DMS79 (cell line): ENCODE results near the gene MGME1.

Experiments
- DNase-seq: peaks from one replicate; lab custom pipeline; 2025; lab: John Stamatoyannopoulos, UW

Gene MGME1

DNA sequence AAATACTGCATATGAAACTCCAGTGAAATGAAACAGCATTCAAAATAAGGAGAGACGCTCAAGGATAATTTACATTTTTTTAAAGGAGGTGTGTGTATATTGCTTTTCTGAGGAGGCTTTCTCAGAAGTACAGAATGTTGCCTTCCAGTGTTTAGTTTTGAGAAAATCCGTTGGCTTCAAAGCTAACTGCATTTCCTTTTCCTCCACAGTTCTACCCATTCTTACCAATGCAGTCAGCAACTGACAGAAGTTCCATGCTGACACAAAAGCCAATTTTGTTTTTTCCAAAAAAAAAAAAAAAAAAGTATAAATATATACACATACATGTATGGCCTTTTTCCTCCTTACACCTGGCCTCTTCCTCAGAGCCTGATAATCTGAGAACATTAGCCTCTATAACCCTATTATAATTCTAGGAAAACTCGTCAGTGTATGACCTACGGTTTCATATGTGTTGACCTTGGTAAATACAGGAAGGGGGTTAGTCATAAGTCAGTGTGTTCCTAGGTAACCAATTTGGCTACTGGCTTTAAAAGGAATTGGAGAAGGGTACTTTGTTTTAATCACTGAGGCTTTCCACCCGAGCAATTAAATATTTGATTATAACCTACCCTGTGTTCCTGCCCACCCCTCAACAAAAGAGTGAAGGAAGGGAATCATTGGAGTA is 24.2 kb downstream of the MGME1 start:
- no peak for DNase-seq

- no peak for DNase-seq
These were observed 24.7 kb downstream of the MGME1 start for GRCh38 chr20:17993546-17993945.

DNA sequence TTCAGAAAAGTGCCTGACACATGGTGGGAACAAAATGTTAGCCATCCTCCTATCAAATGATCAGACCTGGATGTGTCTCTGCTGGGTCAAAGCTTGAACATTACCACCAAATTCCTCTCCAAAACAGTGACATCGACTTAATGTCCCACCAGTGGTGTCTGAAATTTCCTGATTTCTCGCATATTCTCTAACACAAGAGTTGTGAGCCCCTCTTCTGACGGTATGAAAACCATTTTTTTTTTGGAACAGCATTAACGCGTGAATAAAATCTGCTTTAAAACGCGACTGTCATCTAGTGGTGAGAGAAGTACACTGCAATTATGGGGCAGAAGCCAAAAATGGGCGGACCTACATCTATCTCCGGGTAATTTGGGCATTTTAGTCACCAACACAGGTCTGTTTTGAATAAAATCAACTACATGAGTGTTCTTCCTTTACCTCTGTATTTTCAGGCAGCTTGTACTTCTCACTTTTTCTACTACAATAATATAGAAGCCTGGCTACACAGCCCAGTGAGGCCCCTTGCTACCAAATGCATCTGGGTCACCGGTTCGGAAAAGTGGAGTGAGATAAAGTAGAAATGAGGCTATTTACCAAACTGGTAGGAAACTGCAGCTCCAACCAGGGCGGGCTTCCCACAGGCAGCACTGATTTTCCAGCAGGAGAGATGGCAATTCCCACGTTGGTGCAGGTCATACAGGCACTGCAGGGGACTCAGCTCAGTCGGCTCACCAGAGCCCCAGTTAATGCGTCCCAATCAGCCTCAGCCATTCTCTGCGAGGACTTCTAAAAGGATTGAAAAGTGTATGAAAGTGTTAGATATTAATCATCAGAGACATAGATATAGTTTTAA is 27.4 kb downstream of the MGME1 start:
- no peak for DNase-seq

DNA sequence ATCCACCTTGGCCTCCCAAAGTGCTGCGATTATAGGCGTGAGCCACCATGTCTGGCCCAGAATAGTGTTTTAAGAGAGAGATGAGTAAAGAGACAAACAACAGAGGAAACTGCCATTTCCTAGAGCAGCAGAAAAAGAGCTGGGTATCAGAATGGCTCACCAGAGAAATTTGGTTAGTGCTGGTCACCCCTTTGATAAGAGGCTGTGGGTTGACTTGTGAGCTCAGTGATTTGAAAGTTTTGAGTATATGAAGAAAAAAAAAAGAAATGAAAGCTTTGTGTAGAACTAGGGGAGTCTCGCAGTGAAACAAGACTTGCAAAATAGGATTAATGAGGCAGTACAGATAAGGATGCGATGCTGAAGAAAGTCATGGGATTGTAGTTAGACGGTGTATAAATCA is 29.6 kb downstream of the MGME1 start:
- DNase-seq, result no peak

DNA sequence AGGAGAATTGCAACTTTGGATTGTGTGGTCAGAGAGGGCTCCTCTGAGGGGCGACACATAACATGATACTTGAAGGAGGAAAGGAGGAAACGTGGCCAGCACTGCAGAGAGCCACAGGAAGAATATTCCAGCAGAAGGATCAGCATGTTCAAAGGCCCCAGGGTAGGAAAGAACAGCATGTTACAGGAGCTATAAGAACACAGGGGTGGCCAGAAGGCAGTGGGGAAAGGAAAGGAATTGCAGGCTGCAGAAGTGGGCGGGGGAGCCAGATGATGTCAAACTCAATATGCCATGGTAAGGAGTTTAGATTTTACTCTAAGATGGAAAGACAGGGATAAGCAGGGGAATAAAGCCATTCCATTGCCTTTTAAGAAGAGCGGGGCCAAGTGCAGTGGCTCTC is 30.7 kb downstream of the MGME1 start:
- no peak for DNase-seq

DNA sequence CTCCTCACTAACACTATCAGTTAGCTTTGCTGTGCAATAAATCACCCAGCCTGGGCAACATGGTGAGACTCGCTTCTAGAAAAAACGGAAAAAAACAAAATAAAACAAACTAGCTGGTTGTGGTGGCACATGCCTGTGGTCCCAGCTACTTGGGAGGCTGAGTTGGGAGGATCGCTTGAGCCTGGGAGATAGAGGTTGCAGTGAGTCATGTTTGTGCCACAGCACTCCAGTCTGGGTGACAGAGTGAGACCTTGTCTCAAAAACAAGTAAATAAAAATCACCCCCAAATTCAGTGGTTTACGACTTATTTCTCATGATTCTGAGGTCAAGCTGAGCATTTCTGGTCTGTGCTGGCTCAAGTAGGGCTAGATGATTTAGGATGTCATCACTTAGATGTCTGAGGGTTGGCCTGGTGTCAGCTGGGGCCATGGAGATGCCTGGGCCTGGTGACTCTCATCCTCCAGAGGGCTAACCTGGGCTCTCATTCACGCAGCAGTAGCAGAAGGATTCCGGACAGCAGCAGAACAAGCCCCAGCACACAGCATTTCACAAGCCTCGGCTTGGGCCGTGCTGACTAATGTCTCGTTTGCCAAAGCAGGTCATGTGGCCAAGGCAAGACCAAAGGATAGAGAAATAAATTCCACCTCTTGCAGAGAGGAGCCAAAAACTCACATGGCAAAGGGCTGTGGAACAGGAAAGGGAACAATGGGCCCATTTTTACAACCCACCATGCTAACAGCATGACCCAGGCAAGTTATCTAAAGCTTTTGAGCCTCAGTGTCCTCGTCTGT is 32.5 kb downstream of the MGME1 start:
- no peak for DNase-seq

- no peak for DNase-seq
These were observed 35.1 kb downstream of the MGME1 start for GRCh38 chr20:18003897-18004296.

GRCh38 chr20:18004384-18005031 is 35.7 kb downstream of the MGME1 start:
- no peak for DNase-seq

DNA sequence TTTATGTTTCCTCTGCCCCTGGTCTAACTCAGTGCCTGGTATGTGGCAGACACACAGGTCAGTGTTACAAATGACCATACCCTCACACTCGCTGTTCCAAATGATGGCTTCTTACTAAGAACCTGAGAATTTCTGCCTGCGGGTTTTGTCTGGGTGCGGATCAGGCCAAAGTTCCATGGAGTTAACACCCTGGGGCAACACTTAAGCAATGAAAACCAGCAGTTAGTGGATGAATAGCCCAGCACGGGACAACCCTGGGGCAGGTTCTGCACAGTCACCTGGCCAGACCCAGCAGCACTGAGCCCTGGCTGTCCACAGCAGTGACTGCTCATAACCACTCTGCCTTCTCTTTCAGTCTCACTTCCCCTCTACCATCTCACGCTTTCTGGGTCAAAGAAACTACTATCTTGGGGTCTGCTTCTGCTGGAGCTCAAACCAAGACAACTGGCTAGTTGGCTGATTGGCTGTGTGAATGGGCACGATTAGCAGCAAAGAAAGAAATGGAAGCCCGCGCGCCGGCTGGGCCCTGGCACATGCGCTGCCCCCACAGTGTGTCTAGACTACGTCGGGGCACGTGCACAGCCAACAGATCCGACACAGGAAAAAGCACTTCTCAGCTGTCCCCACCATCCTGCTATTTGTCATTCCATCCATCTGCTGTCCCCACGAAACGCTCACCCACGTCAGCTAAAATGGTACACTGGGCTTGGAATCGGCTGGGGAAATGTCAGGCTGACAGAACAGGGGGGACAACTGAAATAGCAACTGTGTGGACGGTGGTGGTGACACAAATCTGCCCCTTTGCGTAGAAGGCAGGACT is 36.6 kb downstream of the MGME1 start:
- no peak for DNase-seq

- DNase-seq, result no peak
These were observed 37.2 kb downstream of the MGME1 start for GRCh38 chr20:18005990-18006364.

DNA sequence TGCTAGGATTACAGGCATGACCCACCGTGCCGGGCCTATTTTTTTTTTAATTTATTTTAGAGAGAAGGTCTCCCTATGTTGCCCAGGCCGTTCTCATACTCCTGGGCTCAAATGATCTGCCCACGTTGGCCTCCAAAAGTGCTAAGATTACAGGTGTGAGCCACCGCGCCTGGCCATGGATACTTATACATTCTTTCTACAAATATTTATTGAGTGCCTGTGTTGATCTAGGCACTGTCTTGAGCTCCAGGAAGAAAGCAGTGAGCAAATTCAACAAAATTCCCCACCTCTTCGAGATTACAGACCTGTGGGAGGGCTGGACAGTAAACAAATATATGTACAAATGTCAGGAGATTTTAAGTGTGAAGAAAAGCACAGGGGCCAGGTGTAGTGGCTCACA is 37.9 kb downstream of the MGME1 start:
- no peak for DNase-seq

DNA sequence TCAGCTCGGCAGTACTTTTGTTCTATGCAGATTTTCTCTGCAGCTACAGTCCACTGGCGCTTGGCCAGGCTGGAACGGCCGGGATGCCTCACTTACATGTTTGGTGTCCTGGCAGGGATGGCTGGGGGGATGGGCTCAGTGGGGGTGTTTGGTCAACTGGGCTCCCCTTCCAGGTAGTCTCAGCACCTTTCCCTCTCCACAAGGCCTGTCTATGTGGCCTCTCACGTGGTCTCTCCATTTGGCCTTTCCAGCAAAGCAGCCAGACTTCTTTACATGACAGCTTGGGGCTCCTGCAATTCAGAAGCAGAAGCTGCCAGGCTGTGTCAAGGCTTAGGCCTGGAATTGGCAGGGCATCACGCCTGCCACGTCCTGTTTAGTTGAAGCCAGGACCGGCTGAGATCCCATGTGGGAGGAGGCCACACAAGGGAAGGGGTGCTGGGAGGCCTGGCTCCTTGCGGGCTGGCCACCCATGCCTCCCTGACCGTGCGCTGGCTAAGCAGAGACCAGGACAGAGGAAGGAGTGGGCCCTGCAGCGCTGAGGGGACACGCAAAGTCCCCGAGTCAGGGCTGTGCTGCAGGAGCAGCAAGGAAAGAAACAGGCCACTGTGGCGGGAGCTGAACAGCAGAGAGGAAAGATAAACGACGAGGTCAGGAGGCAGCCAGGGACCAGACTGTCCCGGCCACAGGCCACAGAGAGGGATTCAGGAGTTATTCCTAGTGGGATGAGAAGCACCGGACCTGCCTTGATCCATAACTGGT is 38.9 kb downstream of the MGME1 start:
- DNase-seq, result no peak

GRCh38 chr20:18009116-18009515 is 40.3 kb downstream of the MGME1 start:
- DNase-seq, result no peak

GRCh38 chr20:18011482-18011881 is 42.7 kb downstream of the MGME1 start:
- no peak for DNase-seq

DNA sequence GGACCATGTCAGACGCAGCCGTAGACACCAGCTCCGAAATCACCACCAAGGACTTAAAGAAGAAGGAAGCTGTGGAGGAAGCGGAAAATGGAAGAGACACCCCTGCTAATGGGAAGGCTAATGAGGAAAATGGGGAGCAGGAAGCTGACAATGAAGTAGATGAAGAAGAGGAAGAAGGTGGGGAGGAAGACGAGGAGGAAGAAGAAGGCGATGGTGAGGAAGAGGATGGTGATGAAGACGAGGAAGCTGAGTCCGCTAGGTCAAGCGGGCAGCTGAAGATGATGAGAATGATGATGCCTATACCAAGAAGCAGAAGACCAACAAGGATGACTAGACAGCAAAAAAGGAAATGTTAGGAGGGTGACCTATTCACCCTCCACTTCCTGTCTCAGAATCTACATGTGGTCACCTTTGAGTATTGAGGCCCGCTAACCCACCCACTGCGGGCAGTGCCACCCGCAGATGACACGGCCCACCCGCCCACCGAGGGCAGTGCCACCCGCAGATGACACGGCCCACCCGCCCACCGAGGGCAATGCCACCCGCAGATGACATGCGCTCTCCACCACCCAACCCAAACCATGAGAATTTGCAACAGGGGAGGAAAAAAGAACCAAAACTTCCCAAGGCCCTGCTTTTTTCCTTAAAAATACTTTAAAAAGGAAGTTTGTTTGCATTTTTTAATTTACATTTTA is 43.3 kb downstream of the MGME1 start:
- DNase-seq, result no peak

- no peak for DNase-seq
These were observed 44.1 kb downstream of the MGME1 start for GRCh38 chr20:18012901-18013300.

- no peak for DNase-seq
These were observed 45.6 kb downstream of the MGME1 start for GRCh38 chr20:18014411-18014810.

- DNase-seq, result no peak
These were observed 48.0 kb downstream of the MGME1 start for GRCh38 chr20:18016772-18017171.

DNA sequence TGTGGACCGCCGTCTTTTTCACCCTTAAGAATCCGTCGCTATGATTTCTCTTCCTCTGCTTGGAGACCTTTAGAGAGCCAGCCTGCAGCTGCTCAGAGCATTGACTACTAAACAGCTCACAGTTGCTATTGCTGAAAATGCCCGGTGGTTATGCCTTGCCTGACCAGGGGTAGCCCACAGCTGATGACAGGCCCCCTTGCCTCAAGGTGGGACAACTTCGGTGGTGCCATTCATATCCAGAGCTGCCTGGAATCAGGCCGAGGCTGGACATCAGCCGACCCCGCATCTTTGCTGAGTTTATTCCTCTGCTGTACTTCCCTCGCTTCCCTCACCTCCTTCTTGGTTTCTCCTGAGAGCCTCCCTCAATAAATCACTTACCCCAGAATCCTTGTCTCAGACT is 49.3 kb downstream of the MGME1 start:
- no peak for DNase-seq

DNA sequence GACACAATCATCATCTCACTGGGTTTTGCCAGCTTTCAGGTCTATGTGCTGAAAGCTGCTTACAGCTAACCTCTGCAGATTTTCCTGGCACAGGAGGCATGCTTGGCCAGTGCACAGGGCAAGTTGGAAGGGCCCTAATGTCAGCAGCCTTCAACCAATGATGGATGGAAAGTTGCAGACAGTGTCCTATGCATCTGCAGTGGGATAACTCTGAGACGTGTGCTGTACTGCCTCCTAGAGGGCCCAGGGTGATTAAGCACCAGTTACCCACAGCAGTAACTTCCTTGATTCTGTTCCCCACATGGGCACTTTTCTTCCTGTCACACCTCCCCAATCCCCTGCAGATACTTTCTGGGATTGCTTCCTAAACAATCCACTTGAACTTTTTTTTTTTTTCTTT is 50.2 kb downstream of the MGME1 start:
- no peak for DNase-seq
